SK-N-DZ (cell line): ENCODE measurements around the gene HSPH1.
"Not testable (repeated sequence)": the region's sequence is repeated elsewhere in the genome, so short reads cannot be mapped to it uniquely, and the experiment has no call there.

ENCODE experiments used
- DNase-seq: peaks from one replicate; pipeline ENCODE4 v3.0.0-alpha.2; 2015; ENCODE audit warnings: low spot score

Gene HSPH1

DNA sequence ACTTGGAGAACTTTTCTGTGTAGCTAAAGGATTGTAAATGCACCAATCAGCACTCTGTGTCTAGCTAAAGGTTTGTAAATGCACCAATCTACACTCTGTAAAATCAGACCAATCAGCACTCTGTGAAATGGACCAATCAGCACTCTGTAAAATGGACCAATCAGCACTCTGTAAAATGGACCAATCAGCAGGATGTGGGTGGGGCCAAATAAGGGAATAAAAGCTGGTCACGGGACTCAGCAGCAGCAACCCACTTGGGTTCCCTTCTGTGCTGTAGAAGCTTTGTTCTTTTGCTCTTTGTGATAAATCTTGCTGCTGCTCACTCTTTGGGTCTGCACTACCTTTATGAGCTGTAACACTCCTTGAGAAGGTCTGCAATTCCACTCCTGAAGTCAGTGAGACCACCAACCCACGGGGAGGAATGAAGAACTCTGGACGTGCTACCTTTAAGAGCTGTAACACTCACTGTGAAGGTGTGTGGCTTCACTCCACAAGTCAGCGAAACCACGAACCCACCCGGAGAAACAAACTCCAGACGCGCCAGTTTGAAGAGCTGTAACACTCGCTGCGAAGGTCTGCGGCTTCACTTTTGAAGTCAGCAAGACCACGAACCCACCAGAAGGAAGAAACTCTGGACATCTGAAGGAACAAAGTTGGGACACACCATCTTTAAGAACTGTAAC is 16.2 kb upstream of the HSPH1 start:
- DNase-seq = not testable (repeated sequence)

DNA sequence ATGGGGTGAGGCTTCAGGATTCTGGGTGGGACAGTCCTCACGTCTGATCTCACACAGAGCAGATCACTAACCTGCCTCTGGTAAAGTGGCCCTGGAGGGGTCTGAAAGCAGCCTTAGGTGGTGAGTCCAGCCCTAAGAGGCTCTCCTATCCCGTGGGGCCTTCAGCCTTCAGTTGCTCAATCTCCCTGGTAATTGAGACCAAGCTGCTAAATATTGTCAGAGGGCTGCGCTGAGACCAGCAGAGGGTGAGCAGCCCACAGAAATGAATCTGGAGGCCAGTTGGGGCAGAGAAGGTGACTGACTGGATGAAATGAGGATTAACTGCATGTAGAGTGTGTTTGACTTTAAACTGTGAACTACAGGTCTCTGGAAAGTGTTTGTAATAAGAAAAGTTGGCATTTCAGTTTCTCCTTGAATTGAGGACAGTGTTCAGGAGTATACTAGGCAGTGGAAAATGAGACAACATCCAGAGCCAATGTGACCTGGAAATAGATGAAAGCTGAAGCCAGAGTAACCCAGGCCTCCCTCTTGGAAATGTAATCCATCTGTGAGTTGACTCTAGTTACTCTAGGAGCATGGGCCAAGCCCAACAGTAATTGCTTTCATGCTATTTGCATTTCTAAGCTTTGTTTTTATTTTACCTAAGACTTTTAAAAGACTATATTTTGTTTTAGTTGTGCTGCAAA is 14.3 kb upstream of the HSPH1 start:
- DNase-seq = peak; percentile 14

DNA sequence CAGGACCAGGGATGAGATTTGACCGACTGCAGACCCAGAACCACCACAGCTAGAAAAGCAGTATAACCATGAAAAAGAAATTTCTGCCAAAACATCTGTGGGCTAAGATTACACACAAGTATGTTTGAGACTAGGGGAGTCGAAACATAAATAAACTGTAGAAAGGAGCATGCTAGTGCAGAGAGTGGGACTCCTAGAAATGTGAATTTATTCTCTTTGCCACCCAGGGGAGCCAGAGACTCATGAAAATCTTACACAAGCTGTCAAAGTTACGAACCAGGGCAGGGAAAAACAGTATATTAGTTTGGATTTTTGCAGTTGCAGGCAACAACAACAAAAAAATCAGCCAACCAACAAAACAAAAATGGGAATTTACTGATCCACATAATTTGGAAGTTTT is 12.3 kb upstream of the HSPH1 start:
- no peak for DNase-seq

DNA sequence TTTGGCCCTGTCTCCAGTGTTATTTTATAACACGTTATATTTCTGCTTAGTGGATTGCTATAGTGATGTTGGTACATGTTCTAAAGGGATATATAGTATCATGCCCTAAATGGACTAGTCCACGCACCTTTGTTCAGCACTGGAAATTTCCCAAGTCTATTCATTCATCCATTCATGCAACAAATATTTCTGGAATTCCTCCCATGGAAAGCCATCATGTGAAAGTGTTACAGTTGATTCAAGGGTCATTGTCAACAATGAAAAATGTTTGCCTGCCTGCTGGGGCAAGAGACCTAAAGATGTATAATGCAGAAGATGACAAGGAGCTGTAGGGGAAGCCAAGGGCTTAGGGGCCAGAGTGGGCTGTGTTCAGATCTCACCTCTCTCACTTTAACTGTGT is 10.8 kb upstream of the HSPH1 start:
- DNase-seq = no peak

DNA sequence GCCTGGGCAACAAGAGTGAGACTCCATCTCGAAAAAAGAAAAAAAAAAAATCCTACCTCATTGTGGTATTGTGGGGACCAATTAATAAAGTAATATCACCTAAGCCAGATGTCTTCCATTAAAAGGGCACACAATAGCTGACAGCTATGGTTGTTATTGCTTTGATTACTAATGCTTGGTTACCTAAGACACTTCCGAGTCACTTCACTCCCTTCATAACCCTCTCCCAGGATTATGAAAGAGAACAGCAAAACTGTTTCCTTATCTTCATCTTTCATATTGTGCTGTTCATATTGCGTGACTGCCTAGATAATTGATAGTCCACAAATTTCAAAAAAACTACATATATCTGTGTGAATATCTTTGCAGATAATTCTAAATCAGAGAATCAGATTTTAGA is 10.3 kb upstream of the HSPH1 start:
- no peak for DNase-seq

DNA sequence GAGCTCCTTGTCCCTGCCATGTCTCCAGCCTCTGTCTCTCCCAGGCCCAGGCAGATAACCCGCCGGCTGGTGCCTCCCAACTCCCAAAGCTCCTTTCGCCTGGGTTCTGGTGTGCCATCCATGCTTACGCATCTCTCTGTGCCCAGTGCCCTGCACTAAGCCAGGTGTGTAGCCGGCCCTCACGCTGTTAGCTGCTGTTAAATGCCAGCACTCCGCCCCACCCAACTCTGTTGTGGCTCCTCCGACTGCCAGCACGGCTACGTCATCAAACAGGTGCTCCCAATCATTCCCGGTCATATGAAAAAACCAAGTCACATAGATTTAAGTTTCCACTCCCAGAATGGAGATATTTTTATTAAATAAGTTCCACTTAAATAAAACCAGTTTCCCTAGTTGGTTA is 7.0 kb upstream of the HSPH1 start:
- DNase-seq = no peak

DNA sequence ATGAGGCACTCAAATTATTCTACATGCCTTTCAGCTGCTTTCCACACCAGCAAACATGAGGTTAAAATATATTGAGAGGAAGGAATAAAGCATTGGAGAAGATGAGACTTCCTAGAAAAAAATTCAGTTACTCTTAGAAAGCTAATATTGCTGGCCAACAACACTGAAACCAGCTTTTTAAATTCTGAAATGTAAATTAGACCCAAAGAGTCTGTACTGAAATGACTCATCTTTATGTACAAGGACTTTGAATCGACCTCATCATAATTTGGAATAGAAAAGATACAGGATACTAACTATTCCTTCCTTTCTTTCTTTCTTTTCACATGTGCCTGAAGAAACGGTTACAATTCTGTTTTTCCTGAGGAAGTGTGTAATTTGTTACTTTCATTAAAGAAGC is 6.5 kb upstream of the HSPH1 start:
- DNase-seq = no peak

DNA sequence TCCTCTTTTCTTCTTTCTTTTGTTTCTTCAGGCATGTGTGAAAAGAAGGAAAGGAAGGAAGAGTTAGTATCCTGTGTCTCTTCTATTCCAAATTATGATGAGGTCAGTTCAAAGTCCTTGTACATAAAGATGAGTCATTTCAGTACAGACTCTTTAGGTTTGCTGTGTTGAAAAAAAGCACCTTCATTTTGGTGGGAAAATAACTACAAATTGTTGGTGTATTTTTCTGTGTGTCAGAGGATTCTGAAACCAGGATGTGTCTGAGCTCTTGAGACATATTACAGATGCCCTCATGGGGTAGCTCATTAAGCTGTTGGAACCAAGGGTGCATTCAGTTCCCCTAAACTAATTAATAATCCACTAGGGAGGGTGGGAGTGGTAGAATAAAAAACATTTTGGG is 5.8 kb upstream of the HSPH1 start:
- DNase-seq = no peak

DNA sequence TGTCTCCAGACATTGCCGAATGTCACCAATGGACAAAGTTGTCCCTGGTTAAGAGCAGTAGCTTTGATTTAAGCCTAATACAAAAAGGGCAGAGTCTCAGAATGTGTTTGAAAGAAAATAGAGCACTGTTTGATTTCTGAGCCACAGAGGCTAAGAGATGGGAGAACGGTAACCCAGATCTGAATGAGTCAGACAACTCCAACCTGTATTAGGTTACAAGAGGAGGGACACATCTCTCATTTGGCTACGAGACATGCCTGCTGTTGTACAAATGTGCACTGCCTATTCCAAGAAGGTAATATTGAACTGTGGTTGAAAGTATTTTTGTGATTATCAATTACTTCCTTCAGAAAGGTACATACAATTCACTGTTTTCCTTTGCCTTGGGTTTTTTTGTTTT is 4.9 kb upstream of the HSPH1 start:
- DNase-seq = no peak

DNA sequence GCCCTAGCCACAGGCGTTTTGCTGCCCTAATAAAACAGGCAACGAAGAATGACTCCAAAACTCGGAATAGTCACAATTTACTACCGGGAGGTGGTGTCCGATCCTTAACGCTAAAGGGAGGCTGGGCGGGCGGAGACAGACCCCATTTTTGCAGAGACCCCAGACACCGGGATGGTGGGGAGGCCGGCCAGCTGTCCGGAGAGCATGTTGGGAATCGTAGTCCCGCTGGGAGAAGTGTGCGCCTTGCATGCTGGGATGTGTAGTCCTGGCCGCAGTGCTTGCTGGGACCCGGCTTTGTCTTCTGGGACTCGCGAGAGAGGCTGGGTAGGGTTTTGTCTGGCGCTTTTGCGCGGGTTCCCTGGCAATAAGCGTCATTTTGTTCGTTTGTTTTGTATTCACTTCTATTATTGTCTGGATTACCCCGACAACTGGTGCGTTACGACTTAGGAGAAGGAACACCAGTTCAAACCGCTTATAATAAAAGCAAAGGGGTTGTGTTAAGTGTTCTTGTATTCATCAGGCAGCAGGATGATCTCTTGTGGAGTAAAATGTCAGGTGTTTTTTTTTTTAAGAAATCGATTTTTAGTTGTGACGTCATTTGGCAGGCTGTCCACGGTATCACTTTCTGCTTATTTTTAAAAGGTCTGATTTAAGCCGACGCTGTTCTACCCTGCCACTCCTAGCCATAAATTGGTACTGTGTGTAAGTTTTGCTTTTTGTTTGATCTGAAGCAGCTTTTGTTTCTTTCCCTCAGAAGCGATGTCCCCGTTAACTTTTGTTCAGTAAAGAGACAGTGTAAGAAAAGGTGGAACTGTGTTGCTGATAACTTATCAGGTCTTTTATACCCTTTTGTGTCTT is 676 bp upstream of the HSPH1 start:
- peak; percentile 99 for DNase-seq

DNA sequence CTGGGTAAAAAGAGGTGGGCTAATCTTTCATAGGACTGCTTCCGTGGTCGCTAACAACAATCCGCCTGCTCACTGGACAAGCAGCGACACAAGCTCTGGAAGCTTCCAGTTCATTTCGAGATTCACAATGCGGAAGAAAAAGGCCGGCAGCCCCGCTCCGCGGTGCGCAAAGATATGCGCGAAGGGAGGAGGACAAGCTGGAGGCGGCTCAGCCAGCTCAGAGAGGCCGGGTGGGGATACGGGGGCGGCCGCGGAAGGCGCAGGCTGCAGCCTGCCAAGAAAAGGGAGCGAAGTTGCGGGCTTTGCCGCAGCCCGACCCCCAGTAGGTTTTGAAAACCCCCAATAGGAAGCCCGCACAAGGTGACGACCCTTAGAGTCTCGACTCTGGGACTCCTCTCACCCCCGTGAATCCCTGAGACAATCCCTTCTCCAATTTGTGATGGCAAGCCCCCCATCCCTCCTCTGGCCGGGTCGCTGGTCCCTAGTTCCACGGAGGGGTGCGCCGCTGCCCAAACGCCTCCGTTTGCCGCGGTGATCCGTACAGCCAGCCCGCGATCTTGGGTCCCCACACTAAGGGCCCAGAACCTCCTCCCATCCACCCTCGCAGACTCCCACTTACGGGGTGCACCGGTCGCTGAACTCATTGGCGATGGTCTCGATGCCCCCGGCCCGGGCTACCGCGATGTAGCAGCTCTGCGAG is 697 bp downstream of the HSPH1 start:
- DNase-seq = peak; percentile 76

DNA sequence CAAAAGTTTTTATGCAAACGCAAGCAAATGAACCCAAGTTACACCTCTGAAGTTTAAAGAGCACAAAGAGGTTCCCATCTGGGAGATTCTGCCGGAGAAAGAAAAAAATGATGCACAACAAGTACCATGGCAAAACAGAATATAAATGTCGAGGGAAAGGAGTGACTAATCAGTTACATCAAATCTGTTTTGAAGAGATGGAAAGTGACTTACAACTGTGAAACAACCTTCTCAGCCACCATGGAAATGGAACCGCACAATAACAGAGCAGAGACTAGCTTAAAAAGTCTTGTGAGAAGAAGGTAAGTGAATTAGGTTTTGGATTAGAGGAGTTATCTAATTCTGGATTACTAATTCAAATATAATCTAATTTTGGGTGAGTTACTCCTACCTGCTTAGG is 2.4 kb downstream of the HSPH1 start:
- DNase-seq = peak; percentile 58

DNA sequence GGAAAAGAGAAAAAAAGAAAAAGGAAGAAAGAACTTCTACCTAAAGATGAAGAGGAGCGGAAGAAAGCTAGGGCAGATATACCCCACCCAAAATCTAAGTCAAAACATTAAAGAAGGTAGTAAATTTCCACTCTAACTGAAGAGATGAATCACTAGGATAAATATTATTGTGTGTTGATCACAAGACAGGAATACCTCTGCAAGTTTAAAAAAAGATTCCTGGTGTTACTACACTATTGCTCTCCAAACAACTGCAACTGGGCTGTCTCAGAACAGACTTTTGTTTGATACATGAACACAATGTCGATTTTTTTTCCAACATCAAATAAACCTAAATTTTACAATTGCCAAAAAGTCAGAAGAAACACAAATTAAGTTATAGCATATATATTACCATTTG is 6.8 kb downstream of the HSPH1 start:
- no peak for DNase-seq

DNA sequence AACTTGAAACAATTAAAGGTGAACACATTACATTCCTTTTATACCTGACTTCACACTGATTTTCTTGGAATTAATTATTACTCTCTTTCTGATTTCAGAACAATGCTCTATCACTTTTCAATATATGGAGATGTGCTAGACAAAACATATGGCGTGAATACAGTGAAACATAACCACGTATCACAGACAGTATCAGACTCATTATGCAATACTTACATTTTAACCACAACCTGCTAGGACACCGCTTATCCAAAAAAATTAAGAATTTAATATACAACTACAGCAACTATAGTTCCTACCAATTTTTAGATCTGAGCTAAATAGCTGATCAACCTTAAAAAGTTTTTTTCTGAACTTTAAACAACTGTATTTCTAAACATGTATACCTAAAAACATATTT is 9.9 kb downstream of the HSPH1 start:
- DNase-seq = no peak

DNA sequence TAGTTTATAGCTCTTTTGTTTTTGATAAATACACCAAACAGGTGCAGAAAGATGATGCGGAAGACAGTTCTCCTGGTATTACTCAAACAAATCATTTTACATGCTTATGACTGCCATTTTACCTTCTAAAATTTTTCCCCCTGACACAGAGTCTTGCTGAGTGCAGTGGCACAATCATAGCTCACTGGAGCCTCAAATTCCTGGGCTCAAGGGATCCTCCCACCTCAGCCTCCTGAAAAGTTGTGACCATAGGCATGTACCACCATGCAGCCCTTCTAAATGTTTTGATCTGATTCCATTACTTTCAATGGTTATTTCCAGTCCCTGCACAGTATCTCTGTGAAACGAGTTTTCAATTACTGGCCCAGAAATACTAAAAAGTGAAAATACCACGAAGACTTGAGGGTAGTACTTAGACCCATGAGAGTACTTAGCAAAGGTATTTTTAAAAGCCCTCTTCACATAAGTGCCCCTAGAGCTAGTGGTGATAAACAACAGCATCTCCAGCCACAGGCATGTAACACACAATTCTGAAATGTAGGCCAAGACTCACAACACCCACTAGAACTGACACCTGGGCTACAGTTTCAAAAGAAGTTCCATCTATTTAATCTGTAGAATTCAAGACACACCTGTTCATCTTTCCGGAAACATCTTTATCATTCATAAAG is 11.3 kb downstream of the HSPH1 start:
- no peak for DNase-seq

DNA sequence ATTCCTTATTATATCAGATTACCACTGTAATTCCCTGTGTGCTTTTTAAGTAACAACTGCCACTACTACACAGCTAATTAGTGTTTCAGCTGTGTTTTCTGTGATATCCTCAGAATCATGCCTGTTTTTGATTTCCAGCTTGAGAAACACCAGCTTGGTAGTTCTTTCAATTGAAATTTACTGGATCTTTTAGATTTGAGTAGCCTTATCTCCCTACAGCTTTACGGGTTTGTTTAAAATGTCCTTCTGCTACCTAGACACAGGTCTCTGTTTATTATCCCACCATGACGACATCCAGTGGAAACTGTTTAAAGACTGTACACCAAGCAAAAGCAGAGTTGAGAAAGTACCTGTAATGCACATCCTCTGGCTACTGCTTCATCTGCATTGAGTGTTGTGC is 12.1 kb downstream of the HSPH1 start:
- no peak for DNase-seq

DNA sequence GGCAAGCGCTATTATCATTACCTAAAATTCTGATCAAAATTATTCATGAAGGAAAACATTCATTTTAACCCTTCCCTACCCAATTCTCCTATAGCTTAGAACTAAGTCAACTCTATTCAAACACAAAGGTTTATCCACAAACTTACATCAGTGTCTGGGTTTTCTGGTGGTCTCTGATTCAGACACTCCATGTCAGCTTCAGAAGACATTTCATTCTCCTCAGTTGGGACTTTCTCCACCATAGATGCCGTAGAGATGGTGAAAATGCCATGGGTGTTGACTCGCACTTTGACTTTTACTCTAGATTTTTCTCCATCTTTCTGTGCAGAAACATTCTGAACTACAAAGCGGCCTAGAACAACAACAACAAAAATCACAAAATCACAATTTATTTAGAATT is 16.3 kb downstream of the HSPH1 start:
- no peak for DNase-seq

DNA sequence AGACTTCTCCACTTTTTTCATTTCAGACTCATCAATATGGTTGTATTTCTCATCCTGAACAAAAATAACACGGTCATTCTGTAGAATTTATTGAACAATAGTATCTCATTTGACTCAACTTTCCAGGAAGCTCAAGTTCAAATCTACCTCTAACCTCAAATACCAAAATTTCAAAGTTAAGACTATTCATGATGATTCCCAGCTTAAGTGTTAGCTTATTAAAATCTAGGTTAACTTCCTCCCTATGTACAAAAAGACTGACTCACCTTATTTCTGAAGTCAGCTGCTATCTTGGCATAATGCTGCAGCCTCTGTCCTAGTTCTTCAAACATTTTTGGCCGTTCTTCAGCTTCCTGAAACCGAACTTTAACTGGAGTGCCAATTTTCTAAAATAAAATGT is 23.2 kb downstream of the HSPH1 start:
- no peak for DNase-seq

DNA sequence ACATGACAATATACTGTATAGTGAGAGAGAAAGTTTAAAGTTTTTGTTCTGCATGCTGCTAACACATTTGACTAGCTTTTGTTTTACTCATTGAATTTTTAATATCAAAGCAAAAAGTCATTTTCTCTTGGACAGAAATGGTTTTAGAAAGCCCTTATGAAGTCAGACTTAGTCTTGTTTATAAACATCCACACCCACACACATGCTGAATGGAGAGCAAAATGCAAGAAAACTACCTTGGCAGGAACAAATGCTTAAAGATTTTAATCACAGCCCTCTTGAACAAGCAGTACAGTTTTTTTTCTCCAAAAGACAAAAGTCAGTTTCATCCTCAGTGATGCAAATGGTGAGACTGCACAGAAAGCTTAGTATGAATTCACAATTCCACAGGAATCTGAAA is 25.0 kb downstream of the HSPH1 start:
- no peak for DNase-seq

DNA sequence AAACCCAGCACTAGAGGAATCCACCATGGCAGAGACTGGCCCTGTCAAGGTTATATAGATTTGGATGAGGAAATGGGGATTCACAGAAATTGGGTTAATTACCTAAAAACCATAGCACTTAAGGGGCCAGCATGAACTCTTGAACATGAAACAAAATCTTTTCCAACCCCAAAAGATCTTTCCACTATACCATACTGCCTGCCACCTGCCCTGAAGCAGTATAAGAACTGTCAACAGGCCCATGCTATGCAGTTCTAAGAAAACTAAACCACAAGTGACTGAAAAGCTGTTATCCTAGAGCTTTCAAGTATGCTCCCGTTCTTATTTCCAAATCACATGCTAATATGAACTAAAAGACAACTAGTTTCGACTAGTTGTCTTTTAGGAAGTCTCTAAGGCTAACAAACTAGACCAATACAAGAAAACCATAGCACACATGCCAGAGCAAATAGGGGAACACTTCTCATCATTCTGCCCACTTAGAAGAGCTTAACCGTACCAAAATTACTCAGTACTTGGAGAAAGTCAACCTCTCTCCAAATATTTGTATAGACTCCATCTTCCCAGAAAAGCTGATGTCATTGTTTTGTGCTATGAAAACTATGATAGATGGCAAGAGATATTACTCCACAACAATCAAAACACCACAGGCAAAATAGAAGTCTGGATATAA is 27.5 kb downstream of the HSPH1 start:
- no peak for DNase-seq

DNA sequence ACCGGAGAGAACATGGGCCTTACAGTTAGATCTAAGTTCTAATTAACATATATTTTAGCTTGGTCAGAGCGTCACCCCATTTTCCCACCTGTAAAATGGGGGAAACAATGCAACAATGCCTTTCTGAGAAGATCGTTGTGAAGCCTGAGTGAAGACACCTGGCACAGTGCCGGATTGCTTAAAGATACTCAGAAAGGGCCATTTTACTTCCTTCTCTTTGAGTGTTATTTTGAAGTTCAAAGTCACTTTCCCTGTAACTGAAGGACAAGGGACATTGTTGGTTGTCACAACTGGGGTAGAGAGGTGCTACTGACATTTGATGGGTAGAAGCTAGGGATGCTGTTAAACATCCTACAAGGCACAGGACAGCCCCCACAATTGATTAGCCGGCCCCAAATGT is 28.1 kb downstream of the HSPH1 start:
- no peak for DNase-seq
